ENCODE data around the gene IKZF3.
"Not testable (repeated sequence)": the region's sequence is repeated elsewhere in the genome, so short reads cannot be mapped to it uniquely, and the experiment has no call there.

The IKZF3 gene

GRCh38 chr17:39726617-39727016 lies 137.5 kb downstream of the IKZF3 start:
- peaks cover 4% of the 10 kb centered on the region for H3K4me1 ChIP-seq (ENCODE audit: insufficient read depth, low read length)
- H2AFZ ChIP-seq (ENCODE audit: low read depth, low read length), result no peak overlapping the region
- no peaks in the 10 kb centered on the region for H3K27me3 ChIP-seq (ENCODE audit: insufficient read depth, low read length)
- H3K9me3 ChIP-seq (ENCODE audit: low read length), result no peaks in the 10 kb centered on the region
- H3K36me3 ChIP-seq (ENCODE audit: insufficient read depth, low read length), result peaks cover 55% of the 10 kb centered on the region
- H3K4me3 ChIP-seq (ENCODE audit: low read length), result no peak overlapping the region

DNA sequence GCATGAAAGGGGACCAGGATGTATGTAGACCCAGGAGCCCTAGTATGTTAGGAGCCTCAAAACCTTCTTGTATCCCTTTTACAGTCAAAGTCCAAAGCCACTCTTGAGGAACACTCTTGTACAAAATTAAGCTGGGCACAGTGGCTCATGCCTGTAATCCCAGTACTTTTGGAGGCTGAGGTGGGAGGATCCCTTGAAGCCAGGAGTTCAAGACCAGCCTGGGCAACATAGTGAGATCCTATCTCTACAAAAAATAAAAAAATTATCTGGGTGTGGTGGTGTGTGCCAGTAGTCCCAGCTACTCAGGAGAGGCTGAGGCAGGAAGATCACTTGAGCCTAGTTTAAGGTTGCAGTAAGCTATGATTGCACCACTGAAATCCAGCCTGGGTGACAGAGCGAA lies 138.2 kb downstream of the IKZF3 start:
- H3K36me3 ChIP-seq (ENCODE audit: insufficient read depth, low read length), result peaks cover 55% of the 10 kb centered on the region
- H2AFZ ChIP-seq (ENCODE audit: low read depth, low read length), result not testable (repeated sequence)

GRCh38 chr17:39724731-39725130 lies 139.4 kb downstream of the IKZF3 start:
- H3K36me3 ChIP-seq (ENCODE audit: insufficient read depth, low read length), result peaks cover 65% of the 10 kb centered on the region

More for the DNA sequence above, 138.2 kb downstream of the IKZF3 start:
- not testable (repeated sequence) for H3K27me3 ChIP-seq (ENCODE audit: insufficient read depth, low read length); H3K4me3 ChIP-seq (ENCODE audit: low read length); H3K9me3 ChIP-seq (ENCODE audit: low read length); H3K4me1 ChIP-seq (ENCODE audit: insufficient read depth, low read length)

GRCh38 chr17:39722965-39723848 lies 140.9 kb downstream of the IKZF3 start:
- Histone ChIP-seq H3K27me3 (ENCODE audit: insufficient read depth, low read length) (no peaks in the 10 kb centered on the region), H3K9me3 (ENCODE audit: low read length) (no peaks in the 10 kb centered on the region), H3K4me3 (ENCODE audit: low read length) (no peak overlapping the region), H3K4me1 (ENCODE audit: insufficient read depth, low read length) (no peaks in the 10 kb centered on the region), H3K36me3 (ENCODE audit: insufficient read depth, low read length) (peaks cover 74% of the 10 kb centered on the region), H2AFZ (ENCODE audit: low read depth, low read length) (no peak overlapping the region)

More at GRCh38 chr17:39724731-39725130, 139.4 kb downstream of the IKZF3 start:
- no peak overlapping the region for H2AFZ ChIP-seq (ENCODE audit: low read depth, low read length)
- no peak overlapping the region for H3K4me3 ChIP-seq (ENCODE audit: low read length)
- peaks cover 1% of the 10 kb centered on the region for H3K4me1 ChIP-seq (ENCODE audit: insufficient read depth, low read length)
- H3K9me3 ChIP-seq (ENCODE audit: low read length), result no peaks in the 10 kb centered on the region
- H3K27me3 ChIP-seq (ENCODE audit: insufficient read depth, low read length), result no peaks in the 10 kb centered on the region

GRCh38 chr17:39722104-39722503 lies 142.0 kb downstream of the IKZF3 start:
- H3K4me1 ChIP-seq (ENCODE audit: insufficient read depth, low read length), result no peaks in the 10 kb centered on the region
- H2AFZ ChIP-seq (ENCODE audit: low read depth, low read length), result no peak overlapping the region
- H3K36me3 ChIP-seq (ENCODE audit: insufficient read depth, low read length), result peaks cover 71% of the 10 kb centered on the region

DNA sequence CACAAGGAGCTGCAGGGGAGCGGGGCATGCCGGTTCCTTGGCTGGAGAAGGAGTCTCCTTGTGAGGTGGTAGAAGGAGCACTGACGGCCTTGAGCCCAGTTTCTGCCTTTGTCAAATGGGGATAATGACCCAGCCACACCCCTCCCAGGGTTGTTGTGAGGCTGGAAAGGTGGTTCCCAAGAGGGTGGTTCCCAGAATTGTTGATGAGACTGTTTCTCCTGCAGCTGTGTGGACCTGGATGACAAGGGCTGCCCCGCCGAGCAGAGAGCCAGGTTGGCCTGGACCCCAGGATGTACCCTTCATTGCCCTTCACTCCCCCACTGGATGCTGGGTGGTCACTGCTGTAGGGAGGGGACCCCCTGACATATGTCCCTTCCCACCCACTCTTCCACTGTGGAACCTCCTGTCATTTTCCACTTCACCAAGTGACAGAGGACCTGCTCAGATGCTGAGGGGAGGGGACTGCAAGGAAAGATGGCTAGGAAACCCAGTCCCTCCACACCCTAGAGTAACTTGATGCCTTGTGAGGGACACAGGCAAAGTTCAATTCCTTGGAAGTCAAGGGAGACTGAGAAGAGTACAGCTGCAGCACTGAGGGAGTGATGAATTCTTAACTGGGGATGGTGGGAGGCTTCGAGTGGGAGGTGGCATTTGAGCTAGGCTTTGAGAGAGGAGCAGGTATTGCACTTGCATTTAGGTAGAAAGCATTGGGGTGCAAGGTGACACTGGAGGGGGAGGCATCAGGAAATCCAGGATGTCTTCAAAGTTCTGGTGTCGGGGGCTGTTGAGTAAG lies 144.4 kb downstream of the IKZF3 start:
- H3K27me3 ChIP-seq (ENCODE audit: insufficient read depth, low read length), result no peaks in the 10 kb centered on the region
- H2AFZ ChIP-seq (ENCODE audit: low read depth, low read length), result no peak overlapping the region
- H3K4me1 ChIP-seq (ENCODE audit: insufficient read depth, low read length), result no peaks in the 10 kb centered on the region
- no peaks in the 10 kb centered on the region for H3K9me3 ChIP-seq (ENCODE audit: low read length)
- H3K4me3 ChIP-seq (ENCODE audit: low read length), result no peak overlapping the region
- H3K36me3 ChIP-seq (ENCODE audit: insufficient read depth, low read length), result peaks cover 71% of the 10 kb centered on the region

More at GRCh38 chr17:39722104-39722503, 142.0 kb downstream of the IKZF3 start:
- H3K4me3 ChIP-seq (ENCODE audit: low read length), result no peak overlapping the region
- H3K27me3 ChIP-seq (ENCODE audit: insufficient read depth, low read length), result no peaks in the 10 kb centered on the region
- no peaks in the 10 kb centered on the region for H3K9me3 ChIP-seq (ENCODE audit: low read length)

GRCh38 chr17:39717660-39718059 lies 146.5 kb downstream of the IKZF3 start:
- Histone ChIP-seq H2AFZ (ENCODE audit: low read depth, low read length) (no peak overlapping the region), H3K9me3 (ENCODE audit: low read length) (no peaks in the 10 kb centered on the region), H3K27me3 (ENCODE audit: insufficient read depth, low read length) (no peaks in the 10 kb centered on the region), H3K4me1 (ENCODE audit: insufficient read depth, low read length) (no peaks in the 10 kb centered on the region), H3K36me3 (ENCODE audit: insufficient read depth, low read length) (peaks cover 62% of the 10 kb centered on the region), H3K4me3 (ENCODE audit: low read length) (no peak overlapping the region)

DNA sequence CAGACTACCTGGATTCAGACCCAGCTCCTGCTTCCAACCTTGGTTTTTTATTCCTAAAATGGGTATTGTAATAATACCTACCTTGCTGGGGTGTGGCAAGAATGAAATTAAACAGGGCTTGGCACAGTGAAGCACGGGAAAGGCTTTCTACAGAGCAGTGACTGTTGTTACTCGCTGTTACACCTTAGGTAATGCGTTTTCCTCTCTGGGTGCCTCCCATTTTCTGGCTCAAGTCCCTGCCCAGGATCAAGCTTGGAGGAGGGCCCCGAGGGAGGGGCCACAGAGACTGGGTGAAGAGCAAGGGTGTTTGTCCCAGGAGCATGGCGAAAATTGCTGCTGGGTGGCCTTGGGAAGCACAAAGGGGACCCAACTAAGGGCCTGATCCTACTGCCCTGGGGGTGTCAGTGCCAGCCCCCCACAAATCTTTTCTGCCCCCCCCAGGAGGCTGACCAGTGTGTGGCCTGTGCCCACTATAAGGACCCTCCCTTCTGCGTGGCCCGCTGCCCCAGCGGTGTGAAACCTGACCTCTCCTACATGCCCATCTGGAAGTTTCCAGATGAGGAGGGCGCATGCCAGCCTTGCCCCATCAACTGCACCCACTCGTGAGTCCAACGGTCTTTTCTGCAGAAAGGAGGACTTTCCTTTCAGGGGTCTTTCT lies 147.1 kb downstream of the IKZF3 start:
- Histone ChIP-seq H2AFZ (ENCODE audit: low read depth, low read length) (no peak overlapping the region), H3K4me3 (ENCODE audit: low read length) (no peak overlapping the region)

GRCh38 chr17:39716073-39716818 lies 147.9 kb downstream of the IKZF3 start:
- no peaks in the 10 kb centered on the region for H3K4me1 ChIP-seq (ENCODE audit: insufficient read depth, low read length)
- H3K4me3 ChIP-seq (ENCODE audit: low read length), result no peak overlapping the region
- no peaks in the 10 kb centered on the region for H3K27me3 ChIP-seq (ENCODE audit: insufficient read depth, low read length)
- H2AFZ ChIP-seq (ENCODE audit: low read depth, low read length), result no peak overlapping the region
- H3K36me3 ChIP-seq (ENCODE audit: insufficient read depth, low read length), result peaks cover 71% of the 10 kb centered on the region
- H3K9me3 ChIP-seq (ENCODE audit: low read length), result no peaks in the 10 kb centered on the region

More for the DNA sequence above, 147.1 kb downstream of the IKZF3 start:
- Histone ChIP-seq H3K27me3 (ENCODE audit: insufficient read depth, low read length) (no peaks in the 10 kb centered on the region), H3K9me3 (ENCODE audit: low read length) (no peaks in the 10 kb centered on the region), H3K36me3 (ENCODE audit: insufficient read depth, low read length) (peaks cover 64% of the 10 kb centered on the region), H3K4me1 (ENCODE audit: insufficient read depth, low read length) (no peaks in the 10 kb centered on the region)

DNA sequence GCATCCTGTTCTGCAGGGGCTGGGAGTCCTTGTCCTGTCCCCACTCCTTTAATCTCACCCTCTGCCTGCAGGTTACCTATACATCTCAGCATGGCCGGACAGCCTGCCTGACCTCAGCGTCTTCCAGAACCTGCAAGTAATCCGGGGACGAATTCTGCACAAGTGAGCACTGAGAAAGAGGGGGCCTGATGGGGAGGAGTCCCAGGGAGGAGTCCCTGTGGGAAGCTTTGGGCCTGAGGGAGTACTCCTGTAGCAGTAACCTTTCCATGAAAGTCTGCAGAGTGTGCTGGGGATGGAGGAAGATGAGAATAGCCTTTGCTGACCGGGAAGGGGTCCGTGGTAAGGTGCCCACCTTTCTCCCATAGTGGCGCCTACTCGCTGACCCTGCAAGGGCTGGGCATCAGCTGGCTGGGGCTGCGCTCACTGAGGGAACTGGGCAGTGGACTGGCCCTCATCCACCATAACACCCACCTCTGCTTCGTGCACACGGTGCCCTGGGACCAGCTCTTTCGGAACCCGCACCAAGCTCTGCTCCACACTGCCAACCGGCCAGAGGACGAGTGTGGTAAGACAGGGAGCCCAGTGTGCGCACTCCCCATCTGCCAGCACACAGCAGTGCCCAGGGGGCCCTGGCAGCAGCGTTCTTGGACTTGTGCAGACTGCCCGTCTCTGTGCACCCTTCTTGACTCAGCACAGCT lies 148.6 kb downstream of the IKZF3 start:
- Histone ChIP-seq H2AFZ (ENCODE audit: low read depth, low read length) (no peak overlapping the region), H3K4me3 (ENCODE audit: low read length) (no peak overlapping the region), H3K27me3 (ENCODE audit: insufficient read depth, low read length) (no peaks in the 10 kb centered on the region), H3K36me3 (ENCODE audit: insufficient read depth, low read length) (peaks cover 72% of the 10 kb centered on the region), H3K4me1 (ENCODE audit: insufficient read depth, low read length) (no peaks in the 10 kb centered on the region), H3K9me3 (ENCODE audit: low read length) (no peaks in the 10 kb centered on the region)

- no peaks in the 10 kb centered on the region for H3K9me3 ChIP-seq (ENCODE audit: low read length)
- peaks cover 71% of the 10 kb centered on the region for H3K36me3 ChIP-seq (ENCODE audit: insufficient read depth, low read length)
- no peak overlapping the region for H3K4me3 ChIP-seq (ENCODE audit: low read length)
- H3K27me3 ChIP-seq (ENCODE audit: insufficient read depth, low read length), result no peaks in the 10 kb centered on the region
- no peak overlapping the region for H2AFZ ChIP-seq (ENCODE audit: low read depth, low read length)
- H3K4me1 ChIP-seq (ENCODE audit: insufficient read depth, low read length), result no peaks in the 10 kb centered on the region
Measured at GRCh38 chr17:39714234-39714633, 149.9 kb downstream of the IKZF3 start.

DNA sequence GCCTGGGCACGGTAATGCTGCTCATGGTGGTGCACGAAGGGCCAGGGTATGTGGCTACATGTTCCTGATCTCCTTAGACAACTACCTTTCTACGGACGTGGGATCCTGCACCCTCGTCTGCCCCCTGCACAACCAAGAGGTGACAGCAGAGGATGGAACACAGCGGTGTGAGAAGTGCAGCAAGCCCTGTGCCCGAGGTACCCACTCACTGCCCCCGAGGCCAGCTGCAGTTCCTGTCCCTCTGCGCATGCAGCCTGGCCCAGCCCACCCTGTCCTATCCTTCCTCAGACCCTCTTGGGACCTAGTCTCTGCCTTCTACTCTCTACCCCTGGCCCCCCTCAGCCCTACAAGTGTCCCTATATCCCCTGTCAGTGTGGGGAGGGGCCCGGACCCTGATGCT lies 152.3 kb downstream of the IKZF3 start:
- Histone ChIP-seq H3K36me3 (ENCODE audit: insufficient read depth, low read length) (peaks cover 74% of the 10 kb centered on the region), H3K9me3 (ENCODE audit: low read length) (no peaks in the 10 kb centered on the region)

More for the DNA sequence above, 152.3 kb downstream of the IKZF3 start:
- Histone ChIP-seq H2AFZ (ENCODE audit: low read depth, low read length) (no peak overlapping the region), H3K4me1 (ENCODE audit: insufficient read depth, low read length) (no peaks in the 10 kb centered on the region), H3K4me3 (ENCODE audit: low read length) (no peak overlapping the region), H3K27me3 (ENCODE audit: insufficient read depth, low read length) (no peaks in the 10 kb centered on the region)
